ENCODE measurements around the gene PAK5.

PAK5 gene

DNA sequence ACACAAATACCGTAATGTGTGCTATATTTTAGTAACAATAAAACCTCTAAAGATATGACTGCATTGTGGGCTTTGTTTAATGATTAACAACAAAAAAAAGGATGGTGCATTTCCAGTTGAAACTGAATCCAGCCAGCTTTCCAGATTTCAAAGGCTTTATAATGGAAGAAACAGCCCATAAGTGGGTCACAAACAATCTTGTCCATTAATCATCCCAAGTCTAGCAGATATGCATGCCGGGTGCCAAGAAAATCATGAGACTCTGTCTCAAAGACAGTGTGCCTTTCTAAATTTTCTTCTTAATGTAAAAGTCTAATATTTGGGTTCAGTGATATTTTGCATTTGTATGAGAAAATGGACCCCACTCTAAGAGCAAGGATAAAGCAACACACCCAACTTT lies 345.1 kb downstream of the PAK5 start:
- no peak for DNase-seq (ENCODE audit: low read depth)

DNA sequence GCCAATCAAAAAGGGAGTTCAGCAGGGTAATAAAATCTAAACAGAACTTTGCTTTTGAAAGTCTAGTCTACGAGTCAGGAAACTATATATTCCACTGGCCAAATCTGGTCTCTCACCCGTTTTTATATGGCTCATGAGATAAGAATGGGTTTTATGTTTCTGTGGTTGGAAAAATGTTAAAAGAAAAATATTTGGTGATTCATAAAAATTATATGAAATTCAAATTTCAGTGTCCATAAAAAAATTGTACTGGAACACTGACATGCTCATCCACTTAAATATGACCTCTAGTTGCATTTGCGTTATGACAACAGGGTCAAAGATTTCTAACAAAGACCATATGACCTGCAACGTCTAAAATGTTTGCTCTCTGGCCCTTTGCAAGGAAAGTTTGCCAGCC lies 346.8 kb downstream of the PAK5 start:
- peak; percentile 58 for DNase-seq (ENCODE audit: low read depth)

DNA sequence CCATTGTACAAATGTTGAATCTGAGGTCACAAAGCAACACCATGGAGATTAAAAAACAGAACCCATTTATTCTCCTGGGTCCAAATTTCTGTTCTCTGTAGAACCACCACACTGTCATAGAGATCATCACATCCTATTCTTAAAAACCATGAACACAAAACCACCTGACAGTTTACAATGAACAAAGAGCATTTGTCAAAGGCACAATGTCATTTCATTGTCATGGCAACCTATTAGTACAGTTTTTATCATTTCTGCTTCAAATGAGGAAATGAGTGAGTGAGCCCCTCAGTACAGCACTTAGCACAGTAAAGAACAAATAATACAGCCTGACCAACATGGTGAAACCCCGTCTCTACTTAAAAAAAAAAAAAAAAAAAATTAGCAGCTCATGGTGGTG lies 347.6 kb downstream of the PAK5 start:
- no peak for DNase-seq (ENCODE audit: low read depth)

DNA sequence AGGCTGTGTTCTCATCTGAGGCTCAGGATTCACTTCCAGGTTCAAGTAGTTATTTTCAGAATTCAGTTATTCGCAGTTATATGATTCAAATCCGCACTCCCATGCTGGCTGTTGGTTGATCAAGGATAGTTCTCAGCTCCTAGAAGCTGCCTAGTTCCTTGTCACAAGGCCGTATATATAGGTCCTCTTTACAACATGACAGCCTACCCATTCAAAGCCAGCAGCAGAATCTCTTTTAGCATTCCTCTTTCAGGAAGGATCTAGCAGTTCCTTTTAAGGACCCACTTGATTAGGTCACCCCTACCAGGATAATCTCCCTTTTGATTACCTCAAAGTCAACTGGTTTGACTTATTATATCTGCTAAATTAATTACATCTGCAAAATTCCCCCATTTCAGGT lies 348.2 kb downstream of the PAK5 start:
- DNase-seq (ENCODE audit: low read depth) = no peak

DNA sequence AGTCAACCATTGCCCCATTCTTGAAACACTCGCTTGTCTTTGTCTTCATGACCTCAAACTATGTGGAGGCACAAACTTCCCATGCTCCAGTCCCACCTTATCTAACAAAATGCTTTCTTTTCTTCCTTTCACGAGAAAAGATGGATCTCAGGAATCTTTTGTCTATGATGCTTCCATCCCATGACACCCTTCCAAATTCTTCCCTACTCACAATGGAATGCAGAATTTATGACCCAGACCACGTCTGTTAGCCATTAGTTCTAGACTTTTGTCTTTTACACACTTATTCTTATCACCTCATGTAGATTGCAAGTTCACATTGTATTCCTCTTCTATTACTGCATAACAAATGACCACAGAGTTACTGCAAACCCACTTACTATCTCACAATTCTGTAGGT lies 348.7 kb downstream of the PAK5 start:
- no peak for DNase-seq (ENCODE audit: low read depth)

DNA sequence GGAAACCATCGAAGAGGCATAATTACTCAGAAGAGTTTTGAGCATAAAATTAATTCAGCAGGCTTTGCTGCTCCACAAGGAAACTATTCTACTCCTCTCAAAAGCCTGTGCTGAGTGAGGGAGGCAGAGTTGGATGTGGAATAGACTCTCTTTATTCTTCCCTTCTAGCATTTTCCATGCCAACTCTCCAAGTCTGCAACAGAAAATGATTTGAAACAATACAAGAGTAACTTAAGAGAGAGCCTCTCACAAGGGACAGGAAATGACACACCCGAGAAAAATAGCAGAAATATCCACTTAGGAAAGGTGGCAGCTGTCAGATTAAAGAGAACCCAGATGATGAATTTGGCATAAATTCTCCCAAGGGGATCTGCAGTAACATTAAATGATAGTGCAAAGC lies 350.8 kb downstream of the PAK5 start:
- DNase-seq (ENCODE audit: low read depth) = no peak

All from HS-27A (cell line).